OCI-LY7 (cell line): ENCODE measurements around the gene PLEKHG4B. TPM values are rescaled to one million over a fixed set of nuclear protein-coding genes. Genes with fewer than 3 reads are reported as not detected.

Source experiments
- BruUV-seq: library from RNA; stranded (reverse); fragments of 400-500 nt; replicated peaks from 2 replicates; lab custom pipeline; 2021; lab: Mats Ljungman, UMichigan
- CTCF ChIA-PET: fragments of 300-600 bp; sonication (Branson Sonifier 250); formaldehyde crosslinking; loops from one replicate; lab custom pipeline; 2022; ENCODE audit warnings: antibody characterized with exemption; ENCODE audit not compliant: unreplicated experiment; lab: Charles Lee
- POLR2A ChIA-PET: fragments of 300-600 bp; sonication (Branson Sonifier 250); formaldehyde crosslinking; loops from one replicate; lab custom pipeline; 2022; ENCODE audit warnings: antibody characterized with exemption; lab: Charles Lee
- DNase-seq: peaks from one replicate; pipeline ENCODE4 v3.0.0-alpha.2; 2015; ENCODE audit warnings: low spot score
- H2AFZ ChIP-seq: fragments of 200-600 bp; sonication (generic), shearing (Covaris generic); 2 replicates; pipeline ENCODE4 v1.6.1; 2014; ENCODE audit warnings: mild to moderate bottlenecking, antibody characterized with exemption, low read length, moderate library complexity
- H3K27ac ChIP-seq: fragments of 200-600 bp; sonication (generic); 2 replicates; pipeline ENCODE4 v1.5.1; 2014; ENCODE audit warnings: mixed run types, low read depth, mild to moderate bottlenecking, moderate library complexity, low read length, inconsistent platforms; ENCODE audit not compliant: poor library complexity, severe bottlenecking
- H3K36me3 ChIP-seq: fragments of 200-600 bp; sonication (generic); 2 replicates; pipeline ENCODE4 v1.6.1; 2014; ENCODE audit warnings: mild to moderate bottlenecking, antibody characterized with exemption, low read length, moderate library complexity, mixed read lengths; ENCODE audit not compliant: insufficient read depth
- H3K4me1 ChIP-seq: fragments of 200-600 bp; sonication (generic); 2 replicates; pipeline ENCODE4 v1.5.1; 2014; ENCODE audit warnings: mild to moderate bottlenecking, low read length; ENCODE audit not compliant: insufficient read depth, poor library complexity, severe bottlenecking
- H3K4me2 ChIP-seq: fragments of 200-600 bp; sonication (generic); 2 replicates; pipeline ENCODE4 v1.6.1; 2014; ENCODE audit warnings: mild to moderate bottlenecking, low read length
- H3K4me3 ChIP-seq: fragments of 200-600 bp; sonication (generic); 2 replicates; pipeline ENCODE4 v1.5.1; 2014; ENCODE audit warnings: mild to moderate bottlenecking, low read depth, low read length; ENCODE audit not compliant: poor library complexity, severe bottlenecking
- H3K79me2 ChIP-seq: fragments of 200-600 bp; sonication (generic); 2 replicates; pipeline ENCODE4 v1.6.1; 2016; ENCODE audit warnings: low read depth, mild to moderate bottlenecking, low read length, moderate library complexity, mixed read lengths; ENCODE audit not compliant: insufficient read depth
- H3K9me2 ChIP-seq: fragments of 200-600 bp; sonication (generic); 2 replicates; pipeline ENCODE4 v1.6.1; 2016; ENCODE audit warnings: mild to moderate bottlenecking, low read length, mixed read lengths; ENCODE audit not compliant: insufficient read depth
- H3K9me3 ChIP-seq: fragments of 200-600 bp; sonication (generic); 2 replicates; pipeline ENCODE4 v1.6.1; 2014; ENCODE audit warnings: mild to moderate bottlenecking, mixed run types, low read length, mixed read lengths
- H4K20me1 ChIP-seq: fragments of 200-600 bp; sonication (generic); 2 replicates; pipeline ENCODE4 v1.6.1; 2014; ENCODE audit warnings: mild to moderate bottlenecking, antibody characterized with exemption, low read length, moderate library complexity, mixed read lengths; ENCODE audit not compliant: insufficient read depth
- EZH2phosphoT487 ChIP-seq: fragments of 200-600 bp; sonication (generic); IDR thresholded peaks from 2 replicates; pipeline ENCODE4 v1.6.1; 2018; ENCODE audit warnings: low read depth, borderline replicate concordance, mild to moderate bottlenecking, mixed run types, antibody characterized with exemption, low read length, moderate library complexity, mixed read lengths
- intact Hi-C: fragments of 100-400 bp; cut with micrococcal nuclease; formaldehyde crosslinking; loops from one replicate; pipeline ENCODE4 v1.10.0; 2022; ENCODE audit not compliant: unreplicated experiment
- total RNA-seq, 2 experiments: library from RNA; depleted of rRNA in 1 of 2; stranded (reverse); fragments of >200 nt in 1 of 2; shearing (Covaris generic) in 1 of 2; gene quantifications; 2 replicates each; pipeline ENCODE4 v1.2.3, GENCODE V29; 2014 to 2022
- TF ChIP-seq, protein P1 (sequence below): fragments of 200-600 bp; sonication (generic); conservative IDR thresholded peaks from 2 replicates; pipeline ENCODE4 v1.5.1; 2014; ENCODE audit warnings: mild to moderate bottlenecking, antibody characterized with exemption, low read length, moderate library complexity, mixed read lengths

The PLEKHG4B gene
- total RNA-seq, 2 experiments from 2014 or later = 0.30 to 0.41 TPM

DNA sequence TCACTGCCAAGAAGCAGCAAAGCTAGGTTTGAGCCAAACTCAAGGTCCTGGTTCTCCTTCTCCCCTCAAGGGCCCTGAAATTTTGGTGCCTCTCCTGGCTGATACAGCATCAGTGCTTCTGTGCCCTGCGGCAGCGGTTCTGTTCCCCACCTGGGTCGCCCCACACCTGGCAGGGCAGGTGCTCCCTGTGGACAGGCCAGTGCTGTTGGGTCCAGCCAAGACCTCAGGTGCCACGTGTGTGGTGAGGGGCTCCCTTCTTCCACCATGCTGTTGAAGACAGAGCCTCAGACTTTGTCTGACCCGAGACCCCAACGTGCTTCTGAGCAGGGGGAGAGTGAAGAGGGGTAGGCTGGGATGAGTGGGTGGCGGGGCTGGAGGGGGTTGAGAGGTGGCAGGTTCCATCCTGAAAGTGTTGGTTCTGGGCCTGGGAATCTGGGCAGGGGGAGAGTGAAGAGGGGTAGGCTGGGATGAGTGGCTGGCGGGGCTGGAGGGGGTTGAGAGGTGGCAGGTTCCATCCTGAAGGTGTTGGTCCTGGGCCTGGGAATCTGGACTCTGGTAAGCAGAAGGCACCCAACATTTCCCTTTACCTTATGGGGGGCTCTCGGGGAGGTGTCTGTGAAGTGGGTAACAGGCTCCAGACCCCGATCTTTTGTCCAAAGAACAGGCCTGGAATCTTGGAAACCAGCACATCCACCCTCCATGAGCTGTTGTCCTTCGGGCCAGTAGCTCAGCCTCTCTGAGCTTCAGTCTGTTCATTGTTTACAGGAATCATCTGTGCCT lies 2.3 kb downstream of the PLEKHG4B start:
- H3K9me3 ChIP-seq = no peaks in the 10 kb centered on the region
- no peak overlapping the region for H2AFZ ChIP-seq
- POLR2A ChIA-PET = no interaction called here
- H4K20me1 ChIP-seq = no peaks in the 10 kb centered on the region
- TF ChIP-seq, protein P1, sequence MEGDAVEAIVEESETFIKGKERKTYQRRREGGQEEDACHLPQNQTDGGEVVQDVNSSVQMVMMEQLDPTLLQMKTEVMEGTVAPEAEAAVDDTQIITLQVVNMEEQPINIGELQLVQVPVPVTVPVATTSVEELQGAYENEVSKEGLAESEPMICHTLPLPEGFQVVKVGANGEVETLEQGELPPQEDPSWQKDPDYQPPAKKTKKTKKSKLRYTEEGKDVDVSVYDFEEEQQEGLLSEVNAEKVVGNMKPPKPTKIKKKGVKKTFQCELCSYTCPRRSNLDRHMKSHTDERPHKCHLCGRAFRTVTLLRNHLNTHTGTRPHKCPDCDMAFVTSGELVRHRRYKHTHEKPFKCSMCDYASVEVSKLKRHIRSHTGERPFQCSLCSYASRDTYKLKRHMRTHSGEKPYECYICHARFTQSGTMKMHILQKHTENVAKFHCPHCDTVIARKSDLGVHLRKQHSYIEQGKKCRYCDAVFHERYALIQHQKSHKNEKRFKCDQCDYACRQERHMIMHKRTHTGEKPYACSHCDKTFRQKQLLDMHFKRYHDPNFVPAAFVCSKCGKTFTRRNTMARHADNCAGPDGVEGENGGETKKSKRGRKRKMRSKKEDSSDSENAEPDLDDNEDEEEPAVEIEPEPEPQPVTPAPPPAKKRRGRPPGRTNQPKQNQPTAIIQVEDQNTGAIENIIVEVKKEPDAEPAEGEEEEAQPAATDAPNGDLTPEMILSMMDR = no peak
- no peak for TF ChIP-seq EZH2phosphoT487
- no peaks in the 10 kb centered on the region for H3K79me2 ChIP-seq
- H3K9me2 ChIP-seq = no peaks in the 10 kb centered on the region
- no peak overlapping the region for H3K4me2 ChIP-seq
- no peaks in the 10 kb centered on the region for H3K36me3 ChIP-seq
- no peak overlapping the region for H3K27ac ChIP-seq
- DNase-seq = no peak
- intact Hi-C loops = no loop called here
- no TSS peak for BruUV-seq
- H3K4me1 ChIP-seq = no peaks in the 10 kb centered on the region
- H3K4me3 ChIP-seq = no peak overlapping the region
- CTCF ChIA-PET = no interaction called here

DNA sequence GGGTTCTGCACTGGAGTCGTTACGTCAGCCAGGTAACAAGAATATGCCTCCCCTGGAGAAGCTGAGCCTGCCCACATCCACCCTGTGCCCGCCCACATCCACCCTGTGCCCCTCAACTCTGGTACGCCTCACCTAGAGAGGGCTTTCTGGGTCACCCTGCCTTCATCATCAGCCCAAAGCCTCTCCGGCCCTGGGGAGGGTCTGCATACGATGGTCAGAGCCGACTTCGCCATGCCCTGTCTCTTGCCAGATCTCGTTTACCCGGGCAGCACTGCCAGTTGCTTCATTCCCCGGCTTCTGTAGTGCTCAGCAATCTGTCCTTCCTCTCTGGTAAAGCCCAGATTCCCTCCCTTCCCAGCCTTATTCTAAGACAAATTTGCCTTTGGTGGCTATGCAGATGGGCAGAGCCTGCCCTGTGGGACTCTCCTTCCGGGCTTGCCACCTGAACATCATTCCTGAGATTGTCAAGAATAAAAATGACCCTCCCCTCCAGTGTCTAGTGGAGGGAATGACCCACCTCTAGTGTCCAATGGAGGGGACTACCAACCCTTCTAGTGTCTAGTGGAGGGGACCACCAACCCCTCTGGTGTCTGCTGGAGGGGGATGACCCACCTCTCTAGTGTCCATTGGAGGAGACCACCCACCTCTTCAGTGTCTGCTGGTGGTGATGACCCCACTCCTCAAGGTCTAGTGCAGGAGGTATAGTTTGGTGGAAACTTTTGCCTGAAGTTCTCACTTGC lies 3.4 kb downstream of the PLEKHG4B start:
- Histone ChIP-seq H3K4me1 (no peaks in the 10 kb centered on the region), H3K4me3 (no peak overlapping the region), H4K20me1 (no peaks in the 10 kb centered on the region), H3K9me3 (no peaks in the 10 kb centered on the region), H3K27ac (no peak overlapping the region), H3K4me2 (no peak overlapping the region), H2AFZ (no peak overlapping the region), H3K9me2 (no peaks in the 10 kb centered on the region), H3K79me2 (no peaks in the 10 kb centered on the region), H3K36me3 (no peaks in the 10 kb centered on the region)
- no TSS peak for BruUV-seq
- ChIA-PET CTCF (no interaction called here), POLR2A (no interaction called here)
- intact Hi-C loops = no loop called here
- DNase-seq = no peak
- TF ChIP-seq EZH2phosphoT487 = no peak
- TF ChIP-seq, protein P1 = no peak
